HG03095 (cell line): ENCODE results near the gene POLDIP2.
"Not testable (repeated sequence)": the region's sequence is repeated elsewhere in the genome, so short reads cannot be mapped to it uniquely, and the experiment has no call there.

Experiments used
- ATAC-seq: cut with Tn5 transposase; IDR thresholded peaks from one replicate; pipeline ENCODE4 v1.9.1; 2021; ENCODE audit warnings: moderate library complexity; ENCODE audit not compliant: unreplicated experiment

POLDIP2 gene

GRCh38 chr17:28338769-28339212, 18.5 kb downstream of the POLDIP2 start:
- not testable (repeated sequence) for ATAC-seq

DNA sequence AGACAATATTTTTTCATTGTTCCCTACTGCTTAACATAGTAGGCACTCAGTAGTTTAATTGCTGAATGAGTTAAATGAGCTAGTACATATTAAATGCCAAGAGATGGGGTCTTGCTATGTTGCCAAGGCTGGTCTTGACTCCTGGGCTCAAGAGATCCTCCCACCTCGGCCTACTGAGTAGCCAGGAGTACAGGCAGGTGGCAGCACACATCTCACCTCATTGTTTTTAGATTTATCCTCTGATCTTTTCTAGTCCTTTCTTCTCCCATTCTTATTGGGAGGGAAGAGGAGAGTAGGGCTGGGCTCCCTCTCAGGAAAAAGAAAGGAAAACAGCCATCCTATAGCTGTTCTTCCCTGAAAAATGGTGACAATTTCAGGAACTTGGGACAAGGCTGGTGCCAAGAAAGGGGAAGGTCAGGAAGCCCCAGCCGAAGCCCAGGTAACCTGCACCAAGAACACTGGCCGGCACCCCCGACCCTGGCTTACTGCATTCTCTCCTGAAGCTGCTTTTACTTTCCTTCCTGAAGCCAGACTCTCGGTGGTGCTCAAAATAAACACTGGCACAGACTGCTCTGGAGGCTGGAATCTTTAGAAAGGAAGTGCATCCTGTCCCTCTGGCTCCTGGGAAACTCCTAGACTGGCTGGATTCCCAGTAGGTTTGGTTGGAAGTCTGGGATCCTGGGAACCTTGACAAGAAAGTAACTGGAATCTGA, 19.1 kb downstream of the POLDIP2 start:
- ATAC-seq: no peak

DNA sequence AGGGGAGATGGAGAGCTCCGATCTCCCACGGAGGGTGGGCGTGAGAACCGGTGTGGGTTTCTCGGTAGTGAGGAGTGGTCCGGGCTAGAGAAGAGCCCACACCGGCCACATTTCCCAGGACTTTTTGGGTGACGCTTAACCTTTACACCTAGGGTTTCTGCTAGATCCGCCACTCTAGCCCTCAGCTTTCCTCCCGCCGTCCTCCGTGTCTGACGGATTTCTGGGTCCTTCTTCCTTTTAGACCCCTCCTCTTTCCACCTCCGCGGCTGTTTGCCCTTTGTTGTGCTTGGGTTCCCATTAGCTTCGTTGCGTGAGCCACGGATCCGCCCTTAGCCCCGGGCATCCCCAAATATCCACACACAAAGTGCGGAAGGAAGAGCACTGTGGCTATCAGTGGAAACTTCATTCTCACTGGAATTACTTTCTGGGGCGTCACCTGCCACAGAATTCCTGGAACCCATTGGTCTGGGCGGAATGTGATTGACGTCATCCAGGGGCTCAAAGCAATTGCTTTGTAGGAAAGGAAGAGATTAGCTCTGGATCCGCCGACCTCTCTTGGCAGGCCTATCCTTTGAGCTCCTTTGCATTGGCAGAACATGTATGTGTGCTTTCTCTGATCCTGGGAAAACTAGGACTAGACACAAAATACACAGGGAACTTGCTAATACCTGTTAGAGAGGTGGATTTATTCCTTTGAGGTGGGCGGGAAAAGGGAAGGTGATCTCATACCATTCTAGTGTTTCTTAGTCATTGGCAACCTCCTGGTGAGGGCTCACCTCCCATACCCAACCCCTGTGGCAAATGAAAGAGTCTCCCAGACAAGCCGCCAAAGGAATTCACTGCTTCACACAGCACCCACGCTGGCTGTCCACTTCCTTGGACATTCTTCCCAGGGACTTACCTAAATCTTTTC, 21.1 kb downstream of the POLDIP2 start:
- no peak for ATAC-seq

- ATAC-seq: peak; percentile 94
Measured at GRCh38 chr17:28335201-28335958, 21.9 kb downstream of the POLDIP2 start, which contains the start of the genes IFT20 and TNFAIP1. IFT20 (minus strand) TSS chr17:28335472; CDS start chr17:28331985, 3,487 bp downstream. TNFAIP1 (plus strand) TSS chr17:28335761; CDS start chr17:28339522, 3,761 bp downstream.

DNA sequence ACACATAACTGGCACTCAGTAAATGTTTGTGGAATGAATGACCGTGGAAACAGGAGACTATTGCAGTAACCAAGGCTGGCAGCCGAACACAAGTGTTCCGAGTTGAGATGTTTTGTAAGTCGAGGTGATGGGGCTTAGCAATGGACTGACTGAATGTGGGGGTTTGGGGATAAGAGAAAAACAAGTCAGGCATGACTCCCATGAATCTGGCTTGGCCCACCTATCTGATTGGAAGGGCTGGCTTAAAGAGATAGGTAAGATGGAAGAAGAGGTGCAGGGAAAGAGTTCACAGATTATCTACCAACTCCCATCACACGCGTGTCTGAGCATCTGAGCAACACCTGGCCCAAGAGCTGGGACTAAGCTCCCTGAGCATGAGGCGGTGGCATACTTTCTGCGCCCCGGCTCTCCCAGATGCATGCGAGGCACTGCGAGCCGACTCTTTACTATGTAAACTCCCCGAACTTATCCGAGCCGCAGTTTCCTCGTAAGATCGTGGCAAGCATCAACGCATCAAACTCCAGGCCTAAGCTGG, 22.6 kb downstream of the POLDIP2 start:
- ATAC-seq: no peak

GRCh38 chr17:28334171-28334570, 23.2 kb downstream of the POLDIP2 start:
- ATAC-seq: no peak

DNA sequence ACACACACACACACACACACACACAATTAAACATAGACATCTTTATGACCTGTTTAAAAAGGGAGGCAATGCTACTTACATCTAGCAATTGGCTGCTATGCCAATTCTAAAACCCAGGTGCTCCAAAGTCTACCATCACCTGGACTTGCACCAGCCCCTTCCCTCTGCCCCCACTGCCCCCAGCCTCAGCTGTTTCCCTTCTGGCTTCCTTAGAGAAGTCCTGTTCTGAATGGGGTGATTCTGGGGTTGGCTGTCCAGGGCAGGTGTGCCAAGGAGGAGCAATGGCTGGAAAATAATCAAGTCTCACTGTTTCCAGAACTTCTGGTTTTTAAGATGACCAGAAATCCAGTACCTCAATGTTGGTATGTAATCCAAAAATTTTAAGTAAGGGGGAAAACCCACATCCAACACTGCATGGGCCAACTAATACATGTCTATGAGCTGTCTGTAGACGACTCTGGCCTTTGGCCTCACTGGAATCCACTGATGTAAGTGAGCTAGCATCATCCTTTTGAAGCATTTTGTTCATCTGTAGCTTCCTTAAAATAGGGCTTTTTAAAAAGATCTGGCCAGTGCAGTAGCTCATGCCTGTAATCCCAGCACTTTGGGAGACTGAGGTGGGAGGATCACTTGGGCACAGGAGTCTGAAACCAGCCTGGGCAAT, 24.1 kb downstream of the POLDIP2 start:
- ATAC-seq: no peak

DNA sequence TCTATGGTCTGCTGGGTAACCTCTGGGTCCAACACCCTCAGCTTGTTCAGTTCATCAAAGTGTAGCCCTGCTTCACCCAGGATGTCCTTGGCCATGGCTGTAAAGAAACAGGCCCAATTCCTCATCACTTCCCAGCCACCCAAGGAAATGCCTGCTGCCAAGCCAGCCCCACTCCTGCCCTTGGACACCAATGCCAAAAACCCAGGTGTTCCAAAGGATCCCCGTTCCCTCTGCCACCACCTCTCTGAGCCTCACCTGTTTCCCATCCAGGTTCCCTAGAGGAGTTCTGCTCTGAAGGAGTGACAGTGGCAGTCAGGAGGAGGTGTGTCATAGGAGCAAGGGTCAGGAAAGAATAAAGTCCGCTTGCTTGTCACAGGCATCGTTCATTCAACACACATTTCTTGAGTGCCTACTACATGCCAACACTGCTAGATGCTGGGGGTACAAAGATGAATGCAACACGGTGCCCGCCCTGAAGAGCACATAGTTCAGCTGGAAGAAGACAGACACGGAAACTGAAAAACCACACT, 25.4 kb downstream of the POLDIP2 start:
- no peak for ATAC-seq

- no peak for ATAC-seq
Measured at GRCh38 chr17:28330671-28331070, 26.7 kb downstream of the POLDIP2 start.

- no peak for ATAC-seq
Measured at GRCh38 chr17:28328325-28328724, 29.0 kb downstream of the POLDIP2 start.

GRCh38 chr17:28327709-28328108, 29.6 kb downstream of the POLDIP2 start:
- ATAC-seq: no peak

GRCh38 chr17:28327031-28327607, 30.2 kb downstream of the POLDIP2 start:
- no peak for ATAC-seq

GRCh38 chr17:28326114-28326513, 31.2 kb downstream of the POLDIP2 start:
- no peak for ATAC-seq

DNA sequence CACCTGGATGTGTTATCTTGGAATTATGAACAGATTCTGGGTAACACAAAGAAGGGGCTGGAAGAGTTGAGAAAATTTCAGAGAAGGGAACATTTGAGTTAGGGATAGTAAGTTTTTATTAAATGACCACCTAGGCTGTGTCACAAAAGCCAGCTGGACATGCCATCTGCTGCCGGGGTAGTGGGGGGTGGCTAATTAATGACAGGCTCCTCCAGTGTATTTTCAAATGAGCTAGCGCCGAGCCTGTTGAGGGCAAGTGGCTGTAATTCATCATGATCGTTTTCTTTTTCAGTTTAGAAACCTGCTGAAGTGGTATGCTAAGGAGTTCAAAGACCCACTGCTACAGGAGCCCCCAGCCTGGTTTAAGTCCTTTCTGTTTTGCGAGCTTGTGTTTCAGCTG, 32.1 kb downstream of the POLDIP2 start:
- ATAC-seq: no peak

DNA sequence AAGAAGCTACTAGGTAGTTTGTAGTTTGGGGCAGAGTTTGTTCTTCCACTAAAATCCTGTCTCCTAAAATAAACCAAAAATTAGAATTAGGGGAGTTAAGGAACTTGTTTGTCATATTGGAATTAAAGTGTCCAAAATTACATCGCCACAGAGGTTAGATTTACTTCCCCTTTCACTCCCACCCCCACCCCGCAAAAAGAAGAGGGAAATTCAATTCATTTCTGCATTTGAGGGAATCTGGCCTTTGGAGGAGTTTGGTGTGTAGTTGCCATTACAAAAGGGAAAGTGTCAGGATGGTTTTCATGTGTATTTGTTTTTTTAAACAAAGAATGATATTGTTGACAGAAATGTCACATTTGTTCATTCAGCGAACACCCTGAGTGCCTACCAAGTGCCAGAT, 32.5 kb downstream of the POLDIP2 start:
- ATAC-seq: no peak

DNA sequence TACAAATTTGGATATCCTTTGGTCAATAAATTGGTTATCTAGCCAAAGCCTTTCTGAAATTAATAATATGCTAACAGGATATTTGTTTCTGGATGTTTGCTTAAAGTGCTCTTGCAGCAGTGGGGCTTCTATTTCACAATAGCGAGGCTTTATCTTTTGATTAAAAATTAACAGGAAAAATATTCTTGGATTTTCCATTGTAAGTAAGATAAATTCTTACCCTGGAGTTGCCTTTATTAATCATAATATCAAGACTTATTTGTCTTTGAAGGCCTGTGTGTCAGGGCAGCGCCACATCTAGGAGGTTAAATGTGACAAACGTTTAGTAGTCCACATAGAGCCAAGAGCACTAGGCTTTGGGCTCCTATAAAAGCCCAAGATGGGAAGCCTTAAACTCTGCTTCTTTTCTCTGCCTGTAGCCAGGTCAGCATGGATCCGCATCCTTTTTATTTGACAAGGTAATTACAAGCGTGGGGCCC, 33.0 kb downstream of the POLDIP2 start:
- ATAC-seq: no peak

DNA sequence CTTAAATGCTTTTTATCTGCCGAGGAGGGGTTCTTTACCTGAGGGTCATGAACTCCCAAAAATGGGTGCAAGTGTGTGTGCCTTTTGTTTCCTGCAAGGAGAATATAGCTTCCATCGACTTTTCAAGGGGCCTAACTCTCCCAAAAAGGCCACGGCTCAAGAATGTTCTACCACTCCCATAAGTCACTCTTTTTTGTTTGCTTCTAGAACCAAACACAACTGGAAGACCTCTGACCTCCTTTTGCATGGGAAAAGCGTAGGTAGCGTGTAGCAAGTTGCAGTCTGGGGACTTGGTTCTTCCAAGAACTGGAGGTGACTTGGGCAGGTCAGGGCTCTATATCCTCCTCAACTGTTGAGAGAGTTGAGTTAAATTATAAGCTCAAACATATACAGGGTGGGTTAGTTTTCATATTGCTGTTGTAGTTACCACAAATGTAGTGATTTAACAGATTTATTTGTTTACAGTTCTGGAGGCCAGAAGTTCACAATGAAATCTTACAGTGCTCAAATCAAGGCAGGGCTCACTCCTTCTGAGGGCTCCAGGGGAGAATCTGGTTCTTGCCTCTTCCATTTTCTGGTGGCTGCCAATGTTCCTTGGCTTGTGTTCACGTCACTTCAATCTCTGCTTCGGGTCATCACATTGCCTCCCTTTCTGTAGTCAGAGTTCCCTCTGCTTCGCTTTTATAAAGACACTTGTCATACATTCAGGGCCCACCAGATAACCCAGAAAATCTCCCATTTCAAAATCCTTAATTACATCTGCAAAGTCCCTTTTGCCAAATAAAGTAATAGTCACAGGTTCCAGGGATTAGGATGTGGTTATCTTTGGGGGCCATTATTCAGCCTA, 36.9 kb downstream of the POLDIP2 start:
- ATAC-seq: no peak

DNA sequence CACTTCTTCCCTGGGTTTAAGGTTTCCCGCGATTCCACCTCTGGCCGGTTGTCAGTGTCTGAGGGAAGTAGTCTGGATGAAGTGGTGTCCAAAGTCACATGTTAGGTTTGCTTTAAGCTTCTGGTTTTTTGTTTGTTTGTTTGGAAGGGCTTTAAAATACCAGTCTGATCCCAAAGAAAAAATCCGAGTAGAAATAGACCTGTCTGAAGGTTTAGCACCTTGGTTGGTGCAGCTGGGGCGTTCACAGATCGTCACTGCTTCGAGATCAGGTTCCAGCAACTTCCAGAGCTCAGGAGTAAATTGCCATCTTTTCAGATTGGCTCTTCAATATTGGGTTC, 37.8 kb downstream of the POLDIP2 start:
- no peak for ATAC-seq
